Measurements from ENCODE around the gene UPP1. TPM values are rescaled to one million over a fixed set of nuclear protein-coding genes. Genes with fewer than 3 reads are reported as not detected.
A peak's percentile ranks its signal among the peaks of the same experiment; 100 is the strongest.

UPP1 gene
- 523 TPM for polyA plus RNA-seq (2012; ENCODE audit: insufficient read length, low read depth)

DNA sequence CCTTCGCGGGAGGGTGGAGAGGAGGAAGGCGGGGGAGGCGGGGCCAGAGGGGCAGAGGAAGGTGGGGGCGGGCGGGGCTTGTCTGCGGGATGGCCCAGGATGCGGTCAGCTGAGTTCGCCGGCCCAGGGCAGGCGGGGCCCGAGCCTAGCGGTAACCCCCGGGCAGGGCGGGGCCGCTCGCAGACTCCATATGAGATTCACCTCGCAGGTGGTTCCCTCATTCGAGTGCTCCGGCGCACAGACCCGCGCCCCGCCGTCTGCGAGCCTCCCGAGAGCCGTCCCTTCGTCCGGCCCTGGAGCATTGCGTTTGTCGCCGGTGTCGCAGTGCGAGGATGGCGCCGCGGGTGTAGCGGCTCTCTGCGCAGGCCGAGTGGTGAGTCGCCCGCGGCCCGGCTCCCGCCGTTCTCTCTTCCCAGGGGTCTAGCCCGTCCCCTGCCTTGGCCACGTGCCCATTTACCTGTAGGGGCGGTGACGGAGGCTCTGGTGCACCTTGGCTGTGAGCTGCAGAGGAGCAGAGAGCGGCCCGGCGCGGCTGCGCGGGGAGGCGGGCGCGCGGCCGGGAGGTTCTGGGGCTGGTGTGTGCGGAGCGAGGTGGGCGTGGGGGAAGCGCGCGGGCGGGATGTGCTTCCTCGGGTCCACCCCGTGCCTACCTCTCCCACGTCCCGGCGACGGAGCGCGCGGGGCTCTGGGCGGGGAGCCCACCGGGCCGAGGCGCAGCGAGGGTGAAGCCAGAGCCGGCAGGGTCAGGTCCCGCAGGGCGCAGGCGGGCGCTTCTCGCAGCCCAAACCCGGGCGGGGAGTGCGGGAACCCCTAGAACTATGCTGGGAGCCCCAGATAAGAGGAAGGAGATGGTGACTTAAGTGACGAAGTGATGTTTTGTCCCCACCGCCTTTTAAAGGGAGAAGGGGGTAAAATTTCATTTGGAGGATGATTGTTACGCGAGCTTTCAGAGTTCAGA, at the start of gene UPP1:
Gene UPP1, plus strand, starts transcription at position 220 of the 958 bp plus-strand sequence. CDS start 5,519 bp downstream, outside the sequence.
- TF ChIP-seq TAF1 (IDR thresholded peaks at IDR 0.05; ENCODE audit: borderline replicate concordance, insufficient read depth, low read length) (peak; percentile 75; the same call in 1 of the 2 replicates), POLR2AphosphoS5 (IDR thresholded peaks at IDR 0.05; ENCODE audit: low read depth, low read length) (peak; percentile 76), SIN3A (IDR thresholded peaks at IDR 0.05; ENCODE audit: borderline replicate concordance, insufficient read depth, low read length) (0 out of 2 replicates have a peak, but pooled peaks have one; percentile 10), FOXP2 (optimal IDR thresholded peaks at IDR 0.05; ENCODE audit: borderline replicate concordance, extremely low read depth, extremely low read length, insufficient read depth) (peak; percentile 49)
- TF ChIP-seq, protein P1, sequence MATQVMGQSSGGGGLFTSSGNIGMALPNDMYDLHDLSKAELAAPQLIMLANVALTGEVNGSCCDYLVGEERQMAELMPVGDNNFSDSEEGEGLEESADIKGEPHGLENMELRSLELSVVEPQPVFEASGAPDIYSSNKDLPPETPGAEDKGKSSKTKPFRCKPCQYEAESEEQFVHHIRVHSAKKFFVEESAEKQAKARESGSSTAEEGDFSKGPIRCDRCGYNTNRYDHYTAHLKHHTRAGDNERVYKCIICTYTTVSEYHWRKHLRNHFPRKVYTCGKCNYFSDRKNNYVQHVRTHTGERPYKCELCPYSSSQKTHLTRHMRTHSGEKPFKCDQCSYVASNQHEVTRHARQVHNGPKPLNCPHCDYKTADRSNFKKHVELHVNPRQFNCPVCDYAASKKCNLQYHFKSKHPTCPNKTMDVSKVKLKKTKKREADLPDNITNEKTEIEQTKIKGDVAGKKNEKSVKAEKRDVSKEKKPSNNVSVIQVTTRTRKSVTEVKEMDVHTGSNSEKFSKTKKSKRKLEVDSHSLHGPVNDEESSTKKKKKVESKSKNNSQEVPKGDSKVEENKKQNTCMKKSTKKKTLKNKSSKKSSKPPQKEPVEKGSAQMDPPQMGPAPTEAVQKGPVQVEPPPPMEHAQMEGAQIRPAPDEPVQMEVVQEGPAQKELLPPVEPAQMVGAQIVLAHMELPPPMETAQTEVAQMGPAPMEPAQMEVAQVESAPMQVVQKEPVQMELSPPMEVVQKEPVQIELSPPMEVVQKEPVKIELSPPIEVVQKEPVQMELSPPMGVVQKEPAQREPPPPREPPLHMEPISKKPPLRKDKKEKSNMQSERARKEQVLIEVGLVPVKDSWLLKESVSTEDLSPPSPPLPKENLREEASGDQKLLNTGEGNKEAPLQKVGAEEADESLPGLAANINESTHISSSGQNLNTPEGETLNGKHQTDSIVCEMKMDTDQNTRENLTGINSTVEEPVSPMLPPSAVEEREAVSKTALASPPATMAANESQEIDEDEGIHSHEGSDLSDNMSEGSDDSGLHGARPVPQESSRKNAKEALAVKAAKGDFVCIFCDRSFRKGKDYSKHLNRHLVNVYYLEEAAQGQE (IDR thresholded peaks at IDR 0.05; ENCODE audit: insufficient read depth in 1 of 2, low read depth in 2 of 2, low read length in 2 of 2): no peak

DNA sequence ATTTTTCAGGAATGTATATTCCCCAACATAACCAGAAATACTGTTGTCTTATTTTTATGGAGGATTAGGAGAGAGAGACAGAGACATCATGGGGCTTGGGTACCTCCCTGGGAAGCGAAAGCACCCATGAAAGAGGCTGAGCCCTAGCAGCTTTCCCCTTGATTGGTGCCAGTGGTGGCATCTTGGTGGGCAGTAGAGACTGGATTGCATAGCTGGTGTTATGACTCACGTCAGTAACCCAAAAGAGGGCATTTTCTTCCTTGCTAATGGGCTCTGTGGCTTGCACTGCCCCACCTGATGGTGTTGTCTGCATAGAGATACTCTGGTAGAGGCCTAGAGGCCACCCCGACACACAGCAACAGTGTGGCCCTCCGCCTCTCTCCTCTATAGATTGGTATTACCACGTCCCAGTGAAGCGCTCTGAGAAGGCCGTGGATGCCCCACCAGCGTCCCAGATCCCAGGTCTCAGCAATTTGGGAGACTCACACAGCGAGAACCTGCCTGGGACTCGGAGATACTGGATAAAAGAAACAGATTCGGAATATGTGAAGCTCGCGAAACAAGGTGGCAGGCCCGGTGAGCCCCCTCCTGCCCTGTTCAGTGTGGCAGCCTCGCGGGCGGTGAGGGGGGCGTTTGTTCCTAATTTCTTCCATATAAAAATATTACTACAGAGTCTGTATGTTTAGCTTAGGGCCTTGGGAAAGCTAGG, 48.0 kb upstream of the UPP1 start:
- TF ChIP-seq POLR2AphosphoS5 (IDR thresholded peaks at IDR 0.05; ENCODE audit: low read depth, low read length) (no peak), TAF1 (IDR thresholded peaks at IDR 0.05; ENCODE audit: borderline replicate concordance, insufficient read depth, low read length) (no peak), SIN3A (IDR thresholded peaks at IDR 0.05; ENCODE audit: borderline replicate concordance, insufficient read depth, low read length) (no peak), FOXP2 (optimal IDR thresholded peaks at IDR 0.05; ENCODE audit: borderline replicate concordance, extremely low read depth, extremely low read length, insufficient read depth) (no peak)
- TF ChIP-seq, protein P1 (IDR thresholded peaks at IDR 0.05; ENCODE audit: insufficient read depth in 1 of 2, low read depth in 2 of 2, low read length in 2 of 2): no peak

DNA sequence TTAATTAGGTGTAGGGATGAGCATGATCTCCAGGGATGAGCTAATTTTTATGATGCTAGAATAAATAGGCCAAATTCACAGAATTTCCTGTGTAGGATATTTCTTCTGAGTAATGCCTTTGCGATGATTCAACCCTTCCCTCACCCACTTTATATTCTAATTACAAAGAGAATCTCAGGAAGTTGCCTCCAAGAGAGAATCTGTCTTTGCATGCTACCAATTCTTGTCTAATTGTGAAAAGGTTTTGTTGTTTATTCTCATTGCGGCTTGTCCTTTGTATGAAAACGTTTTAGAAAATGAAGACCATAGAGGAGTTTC, 47.5 kb upstream of the UPP1 start:
- TF ChIP-seq TAF1 (IDR thresholded peaks at IDR 0.05; ENCODE audit: borderline replicate concordance, insufficient read depth, low read length) (no peak), SIN3A (IDR thresholded peaks at IDR 0.05; ENCODE audit: borderline replicate concordance, insufficient read depth, low read length) (no peak)
- TF ChIP-seq, protein P1 (IDR thresholded peaks at IDR 0.05; ENCODE audit: insufficient read depth in 1 of 2, low read depth in 2 of 2, low read length in 2 of 2): no peak

DNA sequence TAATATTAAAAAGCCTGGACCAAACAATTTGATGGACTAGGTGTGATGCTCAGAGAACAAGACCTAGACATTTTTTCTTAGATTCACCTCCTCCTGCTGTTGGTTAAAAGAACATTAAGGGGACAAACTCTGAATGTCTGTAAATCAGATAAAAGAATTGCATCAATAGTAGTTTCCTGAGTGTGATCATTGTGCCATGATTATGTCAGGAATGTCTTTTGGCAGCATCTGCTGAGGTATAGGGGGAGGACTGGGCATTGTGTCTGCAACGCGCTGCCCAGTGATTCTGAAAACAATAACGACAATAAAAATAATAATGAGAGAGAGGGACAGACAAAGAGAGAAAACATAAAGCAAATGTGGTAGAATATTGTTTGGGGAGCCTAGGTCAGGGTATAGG, 46.8 kb upstream of the UPP1 start:
- TF ChIP-seq, protein P1 (IDR thresholded peaks at IDR 0.05; ENCODE audit: insufficient read depth in 1 of 2, low read depth in 2 of 2, low read length in 2 of 2): no peak
- TF ChIP-seq TAF1 (IDR thresholded peaks at IDR 0.05; ENCODE audit: borderline replicate concordance, insufficient read depth, low read length) (no peak), SIN3A (IDR thresholded peaks at IDR 0.05; ENCODE audit: borderline replicate concordance, insufficient read depth, low read length) (no peak), FOXP2 (optimal IDR thresholded peaks at IDR 0.05; ENCODE audit: borderline replicate concordance, extremely low read depth, extremely low read length, insufficient read depth) (no peak), POLR2AphosphoS5 (IDR thresholded peaks at IDR 0.05; ENCODE audit: low read depth, low read length) (no peak)
